Gastrocnemius medialis (tissue), 4 donors: ENCODE data around the gene NPM1.

Experiments
- CTCF ChIP-seq, 5 experiments: fragments of 450-650 bp in 3 of 5; fragments of 200-600 bp in 2 of 5; sonication (generic) in 2 of 5; IDR thresholded peaks in 4 of 5; conservative IDR thresholded peaks in 1 of 5; 1 replicate in 4 of 5; 2 replicates in 1 of 5; pipeline ENCODE4 v1.5.1; 2016 to 2019; ENCODE audit warnings: antibody characterized with exemption in 5 of 5, mild to moderate bottlenecking in 3 of 5, moderate library complexity in 3 of 5
- POLR2A ChIP-seq, 2 donors: fragments of 450-650 bp; IDR thresholded peaks; one replicate each; pipeline ENCODE4 v1.6.1; 2017; ENCODE audit warnings: antibody characterized with exemption in 2 of 2, mild to moderate bottlenecking in 2 of 2, moderate library complexity in 2 of 2

DNA sequence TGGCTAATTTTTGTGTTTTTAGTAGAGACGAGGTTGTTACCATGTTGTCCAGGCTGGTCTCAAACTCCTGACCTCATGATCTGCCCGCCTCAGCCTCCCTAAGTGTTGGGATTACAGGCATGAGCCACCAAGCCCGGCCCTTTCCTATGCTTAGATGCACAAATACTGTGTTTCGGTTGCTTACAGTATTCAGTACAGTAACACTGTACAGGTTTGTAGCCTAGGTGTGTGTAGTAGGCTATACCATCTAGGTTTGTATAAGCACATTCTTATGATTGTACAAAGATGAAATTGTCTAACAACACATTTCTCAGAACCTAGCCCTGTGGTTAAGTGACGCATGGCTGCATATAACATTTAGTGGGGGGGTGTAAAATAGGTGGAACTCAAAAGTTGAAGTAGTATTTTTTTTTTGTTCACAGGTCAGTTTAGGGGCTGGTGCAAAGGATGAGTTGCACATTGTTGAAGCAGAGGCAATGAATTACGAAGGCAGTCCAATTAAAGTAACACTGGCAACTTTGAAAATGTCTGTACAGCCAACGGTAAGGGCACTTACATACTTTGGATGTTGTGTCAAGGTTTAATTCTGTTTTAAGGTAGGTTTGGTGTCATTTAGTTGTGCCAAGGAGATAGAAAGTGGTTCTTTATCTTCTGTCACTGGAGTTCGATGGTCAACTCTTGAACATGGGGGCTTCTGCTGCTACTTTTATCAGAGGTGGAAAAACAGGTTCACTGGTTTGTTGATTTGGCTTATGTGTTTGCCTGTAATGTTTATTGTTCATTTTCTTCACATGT, 3.4 kb downstream of the NPM1 start:
- TF ChIP-seq POLR2A (IDR thresholded peaks at IDR 0.05) (no peak), CTCF (IDR thresholded peaks at IDR 0.05 in 4 of 5, conservative IDR thresholded peaks at IDR 0.05 in 1 of 5) (no peak)
